Measurements from ENCODE around the gene TUBE1.

- TF ChIP-seq, protein P1, sequence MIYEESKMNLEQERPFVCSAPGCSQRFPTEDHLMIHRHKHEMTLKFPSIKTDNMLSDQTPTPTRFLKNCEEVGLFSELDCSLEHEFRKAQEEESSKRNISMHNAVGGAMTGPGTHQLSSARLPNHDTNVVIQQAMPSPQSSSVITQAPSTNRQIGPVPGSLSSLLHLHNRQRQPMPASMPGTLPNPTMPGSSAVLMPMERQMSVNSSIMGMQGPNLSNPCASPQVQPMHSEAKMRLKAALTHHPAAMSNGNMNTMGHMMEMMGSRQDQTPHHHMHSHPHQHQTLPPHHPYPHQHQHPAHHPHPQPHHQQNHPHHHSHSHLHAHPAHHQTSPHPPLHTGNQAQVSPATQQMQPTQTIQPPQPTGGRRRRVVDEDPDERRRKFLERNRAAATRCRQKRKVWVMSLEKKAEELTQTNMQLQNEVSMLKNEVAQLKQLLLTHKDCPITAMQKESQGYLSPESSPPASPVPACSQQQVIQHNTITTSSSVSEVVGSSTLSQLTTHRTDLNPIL (CRISPR knock-in tag; IDR thresholded peaks at IDR 0.05; ENCODE audit: low read depth), result no peak
- TF ChIP-seq ZNF565 (CRISPR knock-in tag; conservative IDR thresholded peaks at IDR 0.05; ENCODE audit: low read depth) (no peak), GLIS3 (CRISPR knock-in tag; IDR thresholded peaks at IDR 0.05) (no peak), ZFP30 (CRISPR knock-in tag; IDR thresholded peaks at IDR 0.05) (no peak), RARB (CRISPR knock-in tag; IDR thresholded peaks at IDR 0.05) (no peak), CSRNP3 (CRISPR knock-in tag; IDR thresholded peaks at IDR 0.05) (no peak), TOX (CRISPR knock-in tag; IDR thresholded peaks at IDR 0.05; ENCODE audit: borderline replicate concordance) (no peak), ZC3H10 (CRISPR knock-in tag; IDR thresholded peaks at IDR 0.05) (no peak), TCF4 (CRISPR knock-in tag; IDR thresholded peaks at IDR 0.05; ENCODE audit: borderline replicate concordance) (no peak), SNAI2 (CRISPR knock-in tag; IDR thresholded peaks at IDR 0.05) (no peak), OSR1 (CRISPR knock-in tag; IDR thresholded peaks at IDR 0.05) (no peak)
- TF ChIP-seq, protein P2, sequence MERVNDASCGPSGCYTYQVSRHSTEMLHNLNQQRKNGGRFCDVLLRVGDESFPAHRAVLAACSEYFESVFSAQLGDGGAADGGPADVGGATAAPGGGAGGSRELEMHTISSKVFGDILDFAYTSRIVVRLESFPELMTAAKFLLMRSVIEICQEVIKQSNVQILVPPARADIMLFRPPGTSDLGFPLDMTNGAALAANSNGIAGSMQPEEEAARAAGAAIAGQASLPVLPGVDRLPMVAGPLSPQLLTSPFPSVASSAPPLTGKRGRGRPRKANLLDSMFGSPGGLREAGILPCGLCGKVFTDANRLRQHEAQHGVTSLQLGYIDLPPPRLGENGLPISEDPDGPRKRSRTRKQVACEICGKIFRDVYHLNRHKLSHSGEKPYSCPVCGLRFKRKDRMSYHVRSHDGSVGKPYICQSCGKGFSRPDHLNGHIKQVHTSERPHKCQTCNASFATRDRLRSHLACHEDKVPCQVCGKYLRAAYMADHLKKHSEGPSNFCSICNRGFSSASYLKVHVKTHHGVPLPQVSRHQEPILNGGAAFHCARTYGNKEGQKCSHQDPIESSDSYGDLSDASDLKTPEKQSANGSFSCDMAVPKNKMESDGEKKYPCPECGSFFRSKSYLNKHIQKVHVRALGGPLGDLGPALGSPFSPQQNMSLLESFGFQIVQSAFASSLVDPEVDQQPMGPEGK (CRISPR knock-in tag; IDR thresholded peaks at IDR 0.05; ENCODE audit: borderline replicate concordance), result no peak
- TF ChIP-seq, protein P3, sequence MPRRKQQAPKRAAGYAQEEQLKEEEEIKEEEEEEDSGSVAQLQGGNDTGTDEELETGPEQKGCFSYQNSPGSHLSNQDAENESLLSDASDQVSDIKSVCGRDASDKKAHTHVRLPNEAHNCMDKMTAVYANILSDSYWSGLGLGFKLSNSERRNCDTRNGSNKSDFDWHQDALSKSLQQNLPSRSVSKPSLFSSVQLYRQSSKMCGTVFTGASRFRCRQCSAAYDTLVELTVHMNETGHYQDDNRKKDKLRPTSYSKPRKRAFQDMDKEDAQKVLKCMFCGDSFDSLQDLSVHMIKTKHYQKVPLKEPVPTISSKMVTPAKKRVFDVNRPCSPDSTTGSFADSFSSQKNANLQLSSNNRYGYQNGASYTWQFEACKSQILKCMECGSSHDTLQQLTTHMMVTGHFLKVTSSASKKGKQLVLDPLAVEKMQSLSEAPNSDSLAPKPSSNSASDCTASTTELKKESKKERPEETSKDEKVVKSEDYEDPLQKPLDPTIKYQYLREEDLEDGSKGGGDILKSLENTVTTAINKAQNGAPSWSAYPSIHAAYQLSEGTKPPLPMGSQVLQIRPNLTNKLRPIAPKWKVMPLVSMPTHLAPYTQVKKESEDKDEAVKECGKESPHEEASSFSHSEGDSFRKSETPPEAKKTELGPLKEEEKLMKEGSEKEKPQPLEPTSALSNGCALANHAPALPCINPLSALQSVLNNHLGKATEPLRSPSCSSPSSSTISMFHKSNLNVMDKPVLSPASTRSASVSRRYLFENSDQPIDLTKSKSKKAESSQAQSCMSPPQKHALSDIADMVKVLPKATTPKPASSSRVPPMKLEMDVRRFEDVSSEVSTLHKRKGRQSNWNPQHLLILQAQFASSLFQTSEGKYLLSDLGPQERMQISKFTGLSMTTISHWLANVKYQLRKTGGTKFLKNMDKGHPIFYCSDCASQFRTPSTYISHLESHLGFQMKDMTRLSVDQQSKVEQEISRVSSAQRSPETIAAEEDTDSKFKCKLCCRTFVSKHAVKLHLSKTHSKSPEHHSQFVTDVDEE (CRISPR knock-in tag; IDR thresholded peaks at IDR 0.05), result no peak
Observed at GRCh38 chr6:112054001-112054400, 33.3 kb downstream of the TUBE1 start, which contains the start of gene CCN6.

All from SK-N-SH treated with all-trans-retinoic acid at 6 μM for 48 hours (cell line).